Heart right ventricle (tissue), 16 donors: ENCODE data around the gene MT1M. TPM values are rescaled to one million over a fixed set of nuclear protein-coding genes. Genes with fewer than 3 reads are reported as not detected.

Experiments
- ATAC-seq, 8 donors: fragments of 200-7000 bp; cut with Tn5 transposase; one replicate each; pipeline ENCODE4 v1.9.1; 2020; ENCODE audit warnings: mild to moderate bottlenecking in 8 of 8, moderate library complexity in 8 of 8, moderate number of reproducible peaks in 1 of 8
- DNase-seq, 2 donors: peaks; one replicate each; pipeline ENCODE4 v3.0.0-alpha.2; 2020
- H3K27ac ChIP-seq, 10 donors: fragments of 200-600 bp; sonication (generic) in 2 of 10; one replicate each; pipeline versions ENCODE4 v1.5.0 to v1.8.0; 2020 to 2022; ENCODE audit warnings: mild to moderate bottlenecking in 3 of 10
- H3K27me3 ChIP-seq, 7 donors: fragments of 200-600 bp; one replicate each; pipeline ENCODE4 v1.8.0; 2021 to 2022; ENCODE audit warnings: mild to moderate bottlenecking in 2 of 7
- H3K36me3 ChIP-seq, 9 donors: fragments of 200-600 bp; sonication (generic) in 1 of 9; one replicate each; pipeline versions ENCODE4 v1.5.0 to v1.8.0; 2020 to 2022; ENCODE audit warnings: mild to moderate bottlenecking in 2 of 9
- H3K4me1 ChIP-seq, 9 donors: fragments of 200-600 bp; sonication (generic) in 1 of 9; one replicate each; pipeline versions ENCODE4 v1.5.0 to v1.8.0; 2020 to 2022; ENCODE audit warnings: mild to moderate bottlenecking in 4 of 9
- H3K4me3 ChIP-seq, 10 donors: fragments of 200-600 bp; sonication (generic) in 2 of 10; one replicate each; pipeline versions ENCODE4 v1.5.0 to v1.8.0; 2020 to 2022; ENCODE audit warnings: mild to moderate bottlenecking in 7 of 10, moderate library complexity in 2 of 10
- H3K9me3 ChIP-seq, 11 donors: fragments of 200-600 bp in 10 of 11; sonication (generic) in 2 of 11; one replicate each; pipeline versions ENCODE4 v1.5.0 to v1.8.0; 2013 to 2022; ENCODE audit warnings: mild to moderate bottlenecking in 2 of 11, control low read depth in 1 of 11, moderate library complexity in 1 of 11
- WGBS, 2 donors: extraction: QIAGEN DNeasy Blood & Tissue Kit; methylation state at CpG; one replicate each; pipeline ENCODE4 v1.1.7; 2013; ENCODE audit warnings: inconsistent platforms in 1 of 2; 5-methylcytosine and 5-hydroxymethylcytosine counted together
- intact Hi-C, 10 donors: fragments of 100-400 bp; cut with DNase I; formaldehyde crosslinking; loops; one replicate each; pipeline versions ENCODE4 v1.11.1 to v1.14.2; 2022
- polyA plus RNA-seq, 2 donors: library from polyadenylated mRNA; stranded (reverse); fragments of 200-250 nt; gene quantifications; one replicate each; pipeline ENCODE4 v1.2.3, GENCODE V29; 2013
- total RNA-seq, 10 donors: library from RNA; stranded (reverse); fragmentation: NEBNext Ultra II Directional in 3 of 10; extraction: Animal tissue kit (Norgen Biotek cat#: 25700) in 3 of 10; gene quantifications; one replicate each; pipeline versions ENCODE4 v1.2.1 to v1.2.4, GENCODE V29; 2021 to 2023
- TF ChIP-seq, protein P1 (sequence below), 9 donors: fragments of 200-600 bp; sonication (generic) in 2 of 9; IDR thresholded peaks; one replicate each; pipeline versions ENCODE4 v1.5.0 to v1.8.0; 2021 to 2022; ENCODE audit warnings: antibody characterized with exemption in 9 of 9, mild to moderate bottlenecking in 5 of 9, moderate library complexity in 1 of 9
- donor health status: Arrhythmogenic right ventricular cardiomyopathy.
- donor health status: ischemic (EF 13 %, LVEDD 7.1; RV severe dilation, severe dysfunction).
- donor health status: healthy with polysubstance abuse.
- donor health status: DM: no; HTN: yes; CAD: no.
- donor health status: DM: no; HTN: no; CAD: no.
- donor health status: ischemic (EF 25% LVEDD 6.9; RV normal size, moderate dysfunction).
- donor health status: ischemic (EF 25% LVEDD 5.7; RV mildly dilated, moderate dysfunction).
- donor health status: healthy.
- donor health status: DM: yes; HTN: yes; CAD: no.
- donor health status: Ischemic cardiomyopathy.
- donor health status: ischemic (EF 35%, LVEDD 5.7; RV mildly dilated, moderate dysfunction).
- donor health status: nonischemic (EF 11% LVEDD 7.7; RV severe dilation, severe dysfunction).
- donor health status: DM: yes; HTN: yes; CAD: no.
- donor health status: PGD.
- donor health status: ischemic (EF 29% LVEDD 5.4; RV normal size, mild dysfunction).
- donor health status: nonischemic (EF 23%, LVEDD 6.1; RV moderate dilation, normal function).

MT1M gene
- total and polyA plus RNA-seq, 12 donors = 0.75 to 25.4 (median 2.9) TPM

DNA sequence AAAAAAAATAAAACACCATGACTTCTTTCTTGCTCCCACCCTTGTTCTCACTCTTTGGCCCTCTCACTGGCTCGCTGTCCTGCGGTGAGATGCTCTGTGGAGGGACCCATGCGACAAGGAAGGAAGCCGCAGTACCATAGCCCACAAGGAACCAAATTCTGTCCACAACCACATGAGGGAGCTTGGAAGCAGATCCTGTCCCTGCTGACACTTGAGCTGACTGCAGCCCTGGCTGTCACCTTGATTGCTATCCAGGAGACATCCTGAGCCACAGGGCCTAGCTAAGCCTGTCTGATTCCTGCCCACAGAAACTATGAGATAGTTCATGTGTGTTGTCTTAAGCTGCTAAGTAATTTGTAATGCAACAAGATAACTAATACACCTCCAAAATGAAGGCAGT is 28.9 kb upstream of the MT1M start:
- H3K4me1 ChIP-seq = peaks cover 14 to 30% (median 26%) of the 10 kb centered on the region in 9 donors
- H3K9me3 ChIP-seq = no peaks in the 10 kb centered on the region
- H3K27ac ChIP-seq = peak overlapping the region in 2 of 10 donors; percentile 3 to 42
- ATAC-seq = peak in 4 of 8 donors; percentile 10 to 32 (median 15)
- H3K4me3 ChIP-seq = no peak overlapping the region
- TF ChIP-seq, protein P1, sequence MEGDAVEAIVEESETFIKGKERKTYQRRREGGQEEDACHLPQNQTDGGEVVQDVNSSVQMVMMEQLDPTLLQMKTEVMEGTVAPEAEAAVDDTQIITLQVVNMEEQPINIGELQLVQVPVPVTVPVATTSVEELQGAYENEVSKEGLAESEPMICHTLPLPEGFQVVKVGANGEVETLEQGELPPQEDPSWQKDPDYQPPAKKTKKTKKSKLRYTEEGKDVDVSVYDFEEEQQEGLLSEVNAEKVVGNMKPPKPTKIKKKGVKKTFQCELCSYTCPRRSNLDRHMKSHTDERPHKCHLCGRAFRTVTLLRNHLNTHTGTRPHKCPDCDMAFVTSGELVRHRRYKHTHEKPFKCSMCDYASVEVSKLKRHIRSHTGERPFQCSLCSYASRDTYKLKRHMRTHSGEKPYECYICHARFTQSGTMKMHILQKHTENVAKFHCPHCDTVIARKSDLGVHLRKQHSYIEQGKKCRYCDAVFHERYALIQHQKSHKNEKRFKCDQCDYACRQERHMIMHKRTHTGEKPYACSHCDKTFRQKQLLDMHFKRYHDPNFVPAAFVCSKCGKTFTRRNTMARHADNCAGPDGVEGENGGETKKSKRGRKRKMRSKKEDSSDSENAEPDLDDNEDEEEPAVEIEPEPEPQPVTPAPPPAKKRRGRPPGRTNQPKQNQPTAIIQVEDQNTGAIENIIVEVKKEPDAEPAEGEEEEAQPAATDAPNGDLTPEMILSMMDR (IDR thresholded peaks at IDR 0.05) = peak; percentile 36 to 75 (median 57)
- no peaks in the 10 kb centered on the region for H3K36me3 ChIP-seq
- intact Hi-C loops = loop anchor here (1.0 to 5.0 kb wide), 8 partner anchors 44 to 99 kb away; partner anchors contain the start of gene MT1X (in 1 of the 10)
- peaks cover 0 to 6% (median 0%) of the 10 kb centered on the region in 7 donors for H3K27me3 ChIP-seq
- peak; percentile 37 to 65 for DNase-seq
- 32 to 38% methylated on average over 4 of the region's 4 CpGs for WGBS, 2 donors

DNA sequence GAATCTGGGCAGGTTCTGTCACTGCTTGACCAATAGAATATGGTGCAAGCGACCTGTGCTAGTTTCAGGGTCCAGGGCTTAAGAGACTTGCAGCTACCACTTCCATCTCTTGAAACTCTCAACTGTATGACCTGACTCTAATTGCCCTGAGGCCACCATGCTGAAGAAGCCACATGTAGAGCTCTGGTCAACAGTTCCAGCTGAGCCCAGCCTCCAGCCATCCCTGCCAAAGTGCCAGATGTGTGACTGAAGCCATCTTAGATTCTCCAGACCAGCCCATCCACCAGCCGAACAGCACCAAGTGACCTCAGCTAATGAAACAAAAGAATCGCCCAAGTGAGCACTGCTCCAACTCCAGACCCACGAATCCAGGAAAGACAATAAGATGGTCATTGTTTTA is 27.5 kb upstream of the MT1M start:
- H3K9me3 ChIP-seq = no peaks in the 10 kb centered on the region
- peaks cover 0 to 6% (median 0%) of the 10 kb centered on the region in 7 donors for H3K27me3 ChIP-seq
- peaks cover 14 to 41% (median 37%) of the 10 kb centered on the region in 9 donors for H3K4me1 ChIP-seq
- H3K36me3 ChIP-seq = no peaks in the 10 kb centered on the region
- TF ChIP-seq, protein P1 (IDR thresholded peaks at IDR 0.05) = no peak
- DNase-seq = no peak
- ATAC-seq = no peak
- WGBS, 2 donors = 89 to 93% methylated on average over 4 of the region's 4 CpGs
- H3K27ac ChIP-seq = peak overlapping the region in 1 of 10 donors; percentile 94
- intact Hi-C loops = loop anchor here (5.0 kb wide), 5 partner anchors 37 to 97 kb away; partner anchors contain the start of gene MT1X (in 5 of the 10)
- no peak overlapping the region for H3K4me3 ChIP-seq

DNA sequence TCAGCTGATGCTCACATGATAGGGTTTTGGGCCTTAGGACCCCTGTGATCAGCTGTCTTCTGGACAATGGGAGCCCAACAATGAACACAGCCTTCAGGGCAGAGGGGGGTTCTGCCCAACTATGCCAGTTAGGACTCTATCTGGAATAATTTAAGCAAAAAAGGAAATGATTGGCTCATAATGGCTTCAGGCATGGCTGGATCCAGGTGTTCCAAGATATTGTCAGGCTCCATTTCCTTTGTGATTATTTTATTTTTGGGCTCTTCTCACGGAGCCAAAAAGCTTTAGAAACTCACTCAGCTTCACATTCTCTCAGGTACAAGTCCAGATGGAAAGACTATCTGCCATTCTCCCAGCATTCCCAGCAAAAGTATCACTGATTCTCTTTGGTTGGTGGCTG is 27.0 kb upstream of the MT1M start:
- Histone ChIP-seq H3K4me3 (no peak overlapping the region), H3K27me3 (peaks cover 0 to 3% (median 0%) of the 10 kb centered on the region in 7 donors), H3K27ac (peak overlapping the region in 7 of 10 donors; percentile 84 to 99 (median 94)), H3K36me3 (no peaks in the 10 kb centered on the region), H3K4me1 (peaks cover 17 to 46% (median 42%) of the 10 kb centered on the region in 9 donors), H3K9me3 (no peaks in the 10 kb centered on the region)
- DNase-seq = no peak
- intact Hi-C loops = loop anchor here in 7 of 10 donors (5.0 kb wide), 2 partner anchors 37 to 77 kb away; partner anchors contain the start of gene MT1X (in 4 of the 7)
- TF ChIP-seq, protein P1 (IDR thresholded peaks at IDR 0.05) = no peak
- 76 to 79% methylated on average over 1 of the region's 1 CpG for WGBS, 2 donors
- ATAC-seq = no peak

DNA sequence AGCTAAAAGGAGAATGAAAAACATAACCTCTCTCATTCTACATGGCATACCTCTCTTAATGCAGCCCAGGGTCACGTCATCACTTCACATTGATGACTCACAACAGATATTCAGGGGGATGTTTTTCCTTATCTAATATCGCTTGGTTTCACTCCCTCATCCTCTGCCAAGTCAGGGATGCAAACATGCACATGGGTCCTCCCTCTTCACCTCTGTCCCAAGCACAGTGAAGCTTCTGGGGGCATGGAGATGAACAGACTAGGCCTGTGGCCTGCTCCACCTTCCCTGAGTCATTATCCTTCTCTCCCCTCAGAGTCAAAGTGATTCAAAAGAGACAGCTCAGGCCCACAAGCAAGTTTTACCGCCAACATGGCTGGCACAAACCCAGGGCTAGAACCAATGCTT is 26.4 kb upstream of the MT1M start:
- intact Hi-C loops = loop anchor here in 7 of 10 donors (5.0 kb wide), 2 partner anchors 36 to 76 kb away; partner anchors contain the start of gene MT1X (in 4 of the 7)
- Histone ChIP-seq H3K27ac (peak overlapping the region; percentile 84 to 99 (median 93)), H3K36me3 (no peaks in the 10 kb centered on the region), H3K4me3 (no peak overlapping the region), H3K4me1 (peaks cover 23 to 52% (median 48%) of the 10 kb centered on the region in 9 donors), H3K9me3 (no peaks in the 10 kb centered on the region), H3K27me3 (no peaks in the 10 kb centered on the region)
- ATAC-seq = no peak
- 36 to 53% methylated on average over 3 of the region's 3 CpGs for WGBS, 2 donors
- no peak for DNase-seq
- TF ChIP-seq, protein P1 (IDR thresholded peaks at IDR 0.05) = no peak
